Measurements from ENCODE around the gene AP3D1.

Gene AP3D1

GRCh38 chr19:2081873-2082810, 69.2 kb downstream of the AP3D1 start:
- DNase-seq: peak; percentile 40

GRCh38 chr19:2080336-2080988, 70.9 kb downstream of the AP3D1 start:
- no peak for DNase-seq

GRCh38 chr19:2079865-2080301, 71.5 kb downstream of the AP3D1 start:
- DNase-seq: no peak

GRCh38 chr19:2079076-2079864, 72.1 kb downstream of the AP3D1 start:
- DNase-seq: no peak

- no peak for DNase-seq
Measured at GRCh38 chr19:2077833-2078619, 73.3 kb downstream of the AP3D1 start.

GRCh38 chr19:2077398-2077797, 74.0 kb downstream of the AP3D1 start:
- DNase-seq: no peak

- no peak for DNase-seq
Measured at GRCh38 chr19:2076526-2076944, 74.8 kb downstream of the AP3D1 start.

GRCh38 chr19:2072757-2073551, 78.4 kb downstream of the AP3D1 start:
- DNase-seq: no peak

- no peak for DNase-seq
Measured at GRCh38 chr19:2070986-2071673, 80.2 kb downstream of the AP3D1 start.

- DNase-seq: no peak
Measured at GRCh38 chr19:2070436-2070827, 80.9 kb downstream of the AP3D1 start.

- DNase-seq: no peak
Measured at GRCh38 chr19:2064788-2065524, 86.4 kb downstream of the AP3D1 start.

GRCh38 chr19:2064395-2064787, 87.0 kb downstream of the AP3D1 start:
- DNase-seq: no peak

- DNase-seq: no peak
Measured at GRCh38 chr19:2063824-2064223, 87.5 kb downstream of the AP3D1 start.

- no peak for DNase-seq
Measured at GRCh38 chr19:2062770-2063169, 88.6 kb downstream of the AP3D1 start.

GRCh38 chr19:2062389-2062729, 89.0 kb downstream of the AP3D1 start:
- no peak for DNase-seq

GRCh38 chr19:2061495-2062388, 89.6 kb downstream of the AP3D1 start:
- DNase-seq: peak; percentile 100

GRCh38 chr19:2060884-2061494, 90.4 kb downstream of the AP3D1 start:
- DNase-seq: no peak

- DNase-seq: no peak
Measured at GRCh38 chr19:2059422-2060201, 91.8 kb downstream of the AP3D1 start.
